ENCODE data around the gene PTPRB.

Gene PTPRB

DNA sequence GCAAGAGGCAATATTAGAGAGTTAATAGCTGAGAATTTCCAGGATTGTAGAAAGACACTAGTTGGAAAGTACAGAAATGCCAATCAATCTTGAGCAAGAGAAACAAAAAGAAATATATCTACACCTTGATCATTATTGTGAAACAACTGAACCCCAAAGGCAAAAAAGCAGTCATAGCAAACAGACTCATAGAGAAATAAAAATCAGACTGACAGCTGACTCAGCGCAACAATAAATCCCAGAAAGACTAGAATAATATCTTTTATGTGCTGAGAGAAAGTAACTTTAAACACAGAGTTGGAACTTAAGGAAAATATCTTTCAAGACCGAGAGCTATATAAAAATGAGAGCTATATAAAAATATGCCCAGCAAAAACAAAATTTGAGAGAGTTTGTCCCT, 52.9 kb downstream of the PTPRB start:
- no peaks in the 10 kb centered on the region for H3K36me3 ChIP-seq (ENCODE audit: insufficient read depth)
- no peaks in the 10 kb centered on the region for H3K27me3 ChIP-seq (ENCODE audit: insufficient read depth, low read depth)
- TF ChIP-seq, protein P1, sequence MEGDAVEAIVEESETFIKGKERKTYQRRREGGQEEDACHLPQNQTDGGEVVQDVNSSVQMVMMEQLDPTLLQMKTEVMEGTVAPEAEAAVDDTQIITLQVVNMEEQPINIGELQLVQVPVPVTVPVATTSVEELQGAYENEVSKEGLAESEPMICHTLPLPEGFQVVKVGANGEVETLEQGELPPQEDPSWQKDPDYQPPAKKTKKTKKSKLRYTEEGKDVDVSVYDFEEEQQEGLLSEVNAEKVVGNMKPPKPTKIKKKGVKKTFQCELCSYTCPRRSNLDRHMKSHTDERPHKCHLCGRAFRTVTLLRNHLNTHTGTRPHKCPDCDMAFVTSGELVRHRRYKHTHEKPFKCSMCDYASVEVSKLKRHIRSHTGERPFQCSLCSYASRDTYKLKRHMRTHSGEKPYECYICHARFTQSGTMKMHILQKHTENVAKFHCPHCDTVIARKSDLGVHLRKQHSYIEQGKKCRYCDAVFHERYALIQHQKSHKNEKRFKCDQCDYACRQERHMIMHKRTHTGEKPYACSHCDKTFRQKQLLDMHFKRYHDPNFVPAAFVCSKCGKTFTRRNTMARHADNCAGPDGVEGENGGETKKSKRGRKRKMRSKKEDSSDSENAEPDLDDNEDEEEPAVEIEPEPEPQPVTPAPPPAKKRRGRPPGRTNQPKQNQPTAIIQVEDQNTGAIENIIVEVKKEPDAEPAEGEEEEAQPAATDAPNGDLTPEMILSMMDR (conservative IDR thresholded peaks at IDR 0.05; ENCODE audit: low read depth, low read length) = no peak
- H3K4me2 ChIP-seq = no peak overlapping the region
- no peaks in the 10 kb centered on the region for H4K20me1 ChIP-seq (ENCODE audit: insufficient read depth)
- H3K27ac ChIP-seq = no peak overlapping the region
- H3K4me1 ChIP-seq (ENCODE audit: low read depth, poor library complexity, severe bottlenecking) = no peaks in the 10 kb centered on the region
- H3K9ac ChIP-seq = no peak overlapping the region
- H3K4me3 ChIP-seq (IDR thresholded peaks at IDR 0.05; ENCODE audit: insufficient read depth, low read depth, low read length) = no peak overlapping the region
- no peaks in the 10 kb centered on the region for H3K79me2 ChIP-seq (ENCODE audit: insufficient read depth, low read depth)
- no peak overlapping the region for H2AFZ ChIP-seq (ENCODE audit: low read depth)

GRCh38 chr12:70583251-70583650, 54.0 kb downstream of the PTPRB start:
- no peak overlapping the region for H3K27ac ChIP-seq
- no peaks in the 10 kb centered on the region for H3K4me1 ChIP-seq (ENCODE audit: low read depth, poor library complexity, severe bottlenecking)
- H3K27me3 ChIP-seq (ENCODE audit: insufficient read depth, low read depth) = no peaks in the 10 kb centered on the region
- TF ChIP-seq, protein P1 (conservative IDR thresholded peaks at IDR 0.05; ENCODE audit: low read depth, low read length) = no peak
- no peak overlapping the region for H2AFZ ChIP-seq (ENCODE audit: low read depth)
- no peak overlapping the region for H3K9ac ChIP-seq
- no peaks in the 10 kb centered on the region for H3K36me3 ChIP-seq (ENCODE audit: insufficient read depth)
- no peaks in the 10 kb centered on the region for H4K20me1 ChIP-seq (ENCODE audit: insufficient read depth)
- H3K4me3 ChIP-seq (IDR thresholded peaks at IDR 0.05; ENCODE audit: insufficient read depth, low read depth, low read length) = no peak overlapping the region
- no peaks in the 10 kb centered on the region for H3K79me2 ChIP-seq (ENCODE audit: insufficient read depth, low read depth)
- no peak overlapping the region for H3K4me2 ChIP-seq

DNA sequence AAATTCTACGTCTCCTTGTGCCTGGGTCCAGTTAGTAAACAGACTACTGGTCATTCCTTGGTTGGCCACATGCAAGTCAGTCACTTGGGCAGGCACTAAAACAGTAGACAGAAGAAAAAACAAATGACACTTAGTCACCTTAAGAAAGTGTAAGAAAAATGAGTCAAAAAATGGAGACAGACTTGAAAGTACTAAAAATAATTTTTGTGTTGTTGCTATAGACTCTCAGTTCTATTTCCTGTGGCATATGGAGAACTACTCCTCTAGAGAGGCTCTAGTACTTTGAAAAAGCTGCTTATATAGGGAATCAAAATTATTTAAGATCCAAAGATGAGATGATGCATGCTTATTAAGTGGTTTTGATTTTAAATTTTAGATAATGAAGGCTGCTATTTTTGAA, 56.0 kb downstream of the PTPRB start:
- Histone ChIP-seq H3K27ac (no peak overlapping the region), H2AFZ (ENCODE audit: low read depth) (no peak overlapping the region), H3K9ac (no peak overlapping the region), H3K4me3 (IDR thresholded peaks at IDR 0.05; ENCODE audit: insufficient read depth, low read depth, low read length) (no peak overlapping the region), H3K27me3 (ENCODE audit: insufficient read depth, low read depth) (no peaks in the 10 kb centered on the region), H3K4me1 (ENCODE audit: low read depth, poor library complexity, severe bottlenecking) (no peaks in the 10 kb centered on the region), H4K20me1 (ENCODE audit: insufficient read depth) (no peaks in the 10 kb centered on the region), H3K4me2 (no peak overlapping the region), H3K36me3 (ENCODE audit: insufficient read depth) (no peaks in the 10 kb centered on the region), H3K79me2 (ENCODE audit: insufficient read depth, low read depth) (no peaks in the 10 kb centered on the region)
- TF ChIP-seq, protein P1 (conservative IDR thresholded peaks at IDR 0.05; ENCODE audit: low read depth, low read length) = no peak

DNA sequence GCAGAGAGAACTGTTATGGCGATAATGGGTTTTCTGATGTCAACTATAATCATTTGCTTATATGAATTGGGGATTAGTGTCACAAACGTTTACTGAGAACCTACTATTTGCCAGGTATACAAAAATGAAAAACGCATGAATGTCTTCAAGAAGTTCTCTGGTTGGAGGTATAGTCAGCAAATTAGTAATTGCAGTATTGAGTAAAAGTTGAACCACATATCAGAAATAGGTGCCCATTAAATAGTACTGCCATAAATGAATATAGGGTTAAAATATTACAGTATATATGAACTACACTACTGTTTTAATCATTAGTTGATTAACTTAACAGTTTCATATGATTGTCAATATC, 60.0 kb downstream of the PTPRB start:
- no peak overlapping the region for H3K4me2 ChIP-seq
- no peaks in the 10 kb centered on the region for H3K4me1 ChIP-seq (ENCODE audit: low read depth, poor library complexity, severe bottlenecking)
- no peak overlapping the region for H3K27ac ChIP-seq
- TF ChIP-seq, protein P1 (conservative IDR thresholded peaks at IDR 0.05; ENCODE audit: low read depth, low read length) = peak; percentile 46; the same call in 1 of the 2 replicates
- H2AFZ ChIP-seq (ENCODE audit: low read depth) = no peak overlapping the region
- no peaks in the 10 kb centered on the region for H3K27me3 ChIP-seq (ENCODE audit: insufficient read depth, low read depth)
- no peaks in the 10 kb centered on the region for H3K79me2 ChIP-seq (ENCODE audit: insufficient read depth, low read depth)
- H4K20me1 ChIP-seq (ENCODE audit: insufficient read depth) = no peaks in the 10 kb centered on the region
- H3K9ac ChIP-seq = no peak overlapping the region
- no peaks in the 10 kb centered on the region for H3K36me3 ChIP-seq (ENCODE audit: insufficient read depth)
- no peak overlapping the region for H3K4me3 ChIP-seq (IDR thresholded peaks at IDR 0.05; ENCODE audit: insufficient read depth, low read depth, low read length)

Data from KMS-11 (cell line).